H1 (cell line): ENCODE measurements around the gene L3MBTL1.

ENCODE experiments used
- CHD1 ChIP-seq: IDR thresholded peaks from 2 replicates; pipeline ENCODE4 v1.6.1; 2012; ENCODE audit warnings: low read depth, low read length, improper control_type of control experiment
- CHD2 ChIP-seq: IDR thresholded peaks from 2 replicates; pipeline ENCODE4 v1.6.1; 2012; ENCODE audit warnings: low read length, improper control_type of control experiment
- CTCF ChIP-seq, 3 experiments: IDR thresholded peaks; 1 replicate in 2 of 3; 2 replicates in 1 of 3; pipeline versions ENCODE4 v1.5.1 to v1.6.1; 2011; ENCODE audit warnings: low read length in 3 of 3, mild to moderate bottlenecking in 3 of 3, inconsistent platforms in 2 of 3, low read depth in 1 of 3, moderate library complexity in 1 of 3; ENCODE audit not compliant: insufficient read depth in 1 of 3; ENCODE audit errors: control extremely low read depth in 1 of 3
- EGR1 ChIP-seq: IDR thresholded peaks from 2 replicates; pipeline ENCODE4 v1.6.1; 2011; ENCODE audit warnings: low read depth, low read length, borderline replicate concordance
- EP300 ChIP-seq, 2 experiments: IDR thresholded peaks; 1 replicate in 1 of 2; 2 replicates in 1 of 2; pipeline ENCODE4 v1.6.1; 2011 to 2012; ENCODE audit warnings: low read depth in 2 of 2, low read length in 2 of 2, mild to moderate bottlenecking in 2 of 2, borderline replicate concordance in 1 of 2, inconsistent platforms in 1 of 2, moderate library complexity in 1 of 2
- GABPA ChIP-seq: IDR thresholded peaks from 2 replicates; pipeline ENCODE4 v1.6.1; 2011; ENCODE audit warnings: mild to moderate bottlenecking, low read length, moderate library complexity, borderline replicate concordance; ENCODE audit not compliant: insufficient read depth
- JUN ChIP-seq: IDR thresholded peaks from 2 replicates; pipeline ENCODE4 v1.6.1; 2011; ENCODE audit warnings: low read depth, mild to moderate bottlenecking, improper control_type of control experiment, low read length
- NANOG ChIP-seq: IDR thresholded peaks from 2 replicates; pipeline ENCODE4 v1.6.1; 2011; ENCODE audit warnings: low read length, low read depth, mild to moderate bottlenecking, inconsistent platforms; ENCODE audit not compliant: insufficient read depth, poor library complexity, severe bottlenecking
- POLR2A ChIP-seq, 2 experiments: IDR thresholded peaks; 1 replicate in 1 of 2; 2 replicates in 1 of 2; pipeline ENCODE4 v1.6.1; 2011; ENCODE audit warnings: low read depth in 2 of 2, low read length in 2 of 2, mild to moderate bottlenecking in 2 of 2; ENCODE audit errors: control extremely low read depth in 1 of 2
- RAD21 ChIP-seq, 2 experiments: IDR thresholded peaks in 1 of 2; conservative IDR thresholded peaks in 1 of 2; 2 replicates each; pipeline ENCODE4 v1.6.1; 2011; ENCODE audit warnings: low read depth in 2 of 2, low read length in 2 of 2, improper control_type of control experiment in 1 of 2, inconsistent platforms in 1 of 2, mild to moderate bottlenecking in 1 of 2, moderate library complexity in 1 of 2
- RFX5 ChIP-seq: IDR thresholded peaks from 2 replicates; pipeline ENCODE4 v1.6.1; 2011; ENCODE audit warnings: low read depth, low read length, improper control_type of control experiment, borderline replicate concordance
- RNF2 ChIP-seq: fragments of 200-900, 300-1000 bp; sonication (generic); IDR thresholded peaks from 2 replicates; pipeline ENCODE4 v1.7.1; 2016; ENCODE audit warnings: borderline replicate concordance, low read depth, mild to moderate bottlenecking, antibody characterized with exemption, low read length; ENCODE audit not compliant: poor library complexity, severe bottlenecking; ENCODE audit errors: missing control alignments

- TF ChIP-seq CHD2: no peak
- TF ChIP-seq CTCF (IDR thresholded peaks at IDR 0.05; ENCODE audit: control extremely low read depth in 1 of 3, insufficient read depth in 1 of 3, low read depth in 1 of 3, low read length in 3 of 3): no peak
- no peak for TF ChIP-seq RFX5
- no peak for TF ChIP-seq RNF2
- no peak for TF ChIP-seq JUN
- TF ChIP-seq POLR2A (IDR thresholded peaks at IDR 0.05; ENCODE audit: control extremely low read depth in 1 of 2, low read depth in 2 of 2, low read length in 2 of 2): no peak
- TF ChIP-seq RAD21 (IDR thresholded peaks at IDR 0.05 in 1 of 2, conservative IDR thresholded peaks at IDR 0.05 in 1 of 2; ENCODE audit: low read depth in 2 of 2, low read length in 2 of 2): no peak
- TF ChIP-seq NANOG: no peak
- no peak for TF ChIP-seq EP300 (IDR thresholded peaks at IDR 0.05; ENCODE audit: borderline replicate concordance in 1 of 2, low read depth in 2 of 2, low read length in 2 of 2)
- TF ChIP-seq GABPA: no peak
- TF ChIP-seq EGR1: no peak
- no peak for TF ChIP-seq CHD1
Observed at GRCh38 chr20:43511879-43512278, 4.4 kb downstream of the L3MBTL1 start.
